Activated CD8-positive, alpha-beta memory T cell treated with anti-CD3 and anti-CD28 coated beads for 1 hour (primary cell): ENCODE data around the gene VANGL2.
"Not testable (repeated sequence)": the region's sequence is repeated elsewhere in the genome, so short reads cannot be mapped to it uniquely, and the experiment has no call there.

Experiments used
- DNase-seq, 2 donors: peaks; one replicate each; pipeline ENCODE4 v3.0.0-alpha.2; 2020; ENCODE audit warnings: low read depth in 1 of 2; ENCODE audit errors: extremely low read depth in 1 of 2

The VANGL2 gene

GRCh38 chr1:160369087-160369486 is 31.3 kb upstream of the VANGL2 start:
- no peak for DNase-seq

GRCh38 chr1:160370561-160371345 is 29.6 kb upstream of the VANGL2 start:
- no peak for DNase-seq

GRCh38 chr1:160371346-160371631 is 29.1 kb upstream of the VANGL2 start:
- no peak for DNase-seq

- DNase-seq = no peak
Measured at GRCh38 chr1:160371756-160372155, 28.6 kb upstream of the VANGL2 start.

GRCh38 chr1:160373696-160374095 is 26.7 kb upstream of the VANGL2 start:
- DNase-seq = no peak

- DNase-seq = no peak
Measured at GRCh38 chr1:160374306-160375110, 25.9 kb upstream of the VANGL2 start.

- no peak for DNase-seq
Measured at GRCh38 chr1:160375788-160376524, 24.4 kb upstream of the VANGL2 start.

- no peak for DNase-seq
Measured at GRCh38 chr1:160376525-160377131, 23.7 kb upstream of the VANGL2 start.

- DNase-seq = no peak
Measured at GRCh38 chr1:160377585-160378206, 22.7 kb upstream of the VANGL2 start.

GRCh38 chr1:160384812-160385211 is 15.6 kb upstream of the VANGL2 start:
- not testable (repeated sequence) for DNase-seq

GRCh38 chr1:160388406-160388805 is 12.0 kb upstream of the VANGL2 start:
- not testable (repeated sequence) for DNase-seq

- no peak for DNase-seq
Measured at GRCh38 chr1:160394673-160395072, 5.7 kb upstream of the VANGL2 start.

GRCh38 chr1:160397651-160398050 is 2.7 kb upstream of the VANGL2 start:
- no peak for DNase-seq

- DNase-seq = no peak
Measured at GRCh38 chr1:160398823-160399222, 1.5 kb upstream of the VANGL2 start.

GRCh38 chr1:160399544-160400222 is 681 bp upstream of the VANGL2 start:
- no peak for DNase-seq

GRCh38 chr1:160400646-160401486 is 502 bp downstream of the VANGL2 start:
- DNase-seq = no peak

- no peak for DNase-seq
Measured at GRCh38 chr1:160401487-160401805, 1.1 kb downstream of the VANGL2 start.

GRCh38 chr1:160402001-160402795 is 1.8 kb downstream of the VANGL2 start:
- no peak for DNase-seq

- no peak for DNase-seq
Measured at GRCh38 chr1:160403244-160403643, 2.9 kb downstream of the VANGL2 start.
